ENCODE data around the gene SYT2.
A peak's percentile ranks its signal among the peaks of the same experiment; 100 is the strongest.
"Not testable (repeated sequence)": the region's sequence is repeated elsewhere in the genome, so short reads cannot be mapped to it uniquely, and the experiment has no call there.

The SYT2 gene

DNA sequence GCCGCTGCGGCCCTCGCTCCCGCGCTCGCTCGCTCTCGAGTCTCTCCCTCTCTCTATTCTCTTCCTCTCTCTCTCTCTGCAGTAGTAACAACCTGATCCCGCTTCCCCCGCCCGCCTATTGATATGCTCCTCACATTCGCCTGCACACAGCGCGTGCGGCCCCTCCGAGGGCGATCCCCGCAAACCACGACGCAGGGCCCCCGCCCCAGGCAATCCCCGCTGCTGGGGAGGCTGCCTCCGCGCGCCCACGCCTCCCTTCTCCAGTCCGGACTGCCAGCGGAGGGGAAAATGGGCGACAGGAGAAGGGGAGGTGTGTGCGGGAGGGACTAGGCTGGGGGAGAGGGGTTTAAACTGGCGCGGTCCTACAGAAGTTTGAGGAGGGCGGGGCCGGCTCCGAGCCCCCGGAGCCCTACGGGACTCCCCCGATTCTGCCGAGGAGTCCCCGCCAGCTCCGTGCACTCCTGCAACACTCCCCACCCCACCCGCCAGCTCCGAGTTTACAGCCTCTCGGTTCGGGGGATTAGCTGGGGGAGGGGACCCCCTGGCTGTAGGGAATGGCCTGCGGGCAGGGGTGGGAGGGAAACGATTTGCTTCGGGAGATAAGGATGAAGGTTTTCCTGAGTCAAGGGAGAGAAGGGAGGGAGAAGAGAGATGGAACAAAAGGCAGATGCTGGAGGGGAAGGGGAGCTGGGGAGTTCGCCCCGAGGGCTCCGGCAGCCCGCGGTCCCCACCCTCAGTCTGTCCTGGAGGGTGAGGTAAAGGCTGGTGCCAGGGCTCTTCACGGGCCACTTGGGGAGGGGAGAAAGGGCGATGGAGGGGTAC lies 66.6 kb downstream of the SYT2 start:
- in situ Hi-C loops (cut with HindIII; ENCODE audit: low sequenced_read_pairs): no loop called here
- TF ChIP-seq, protein P1, sequence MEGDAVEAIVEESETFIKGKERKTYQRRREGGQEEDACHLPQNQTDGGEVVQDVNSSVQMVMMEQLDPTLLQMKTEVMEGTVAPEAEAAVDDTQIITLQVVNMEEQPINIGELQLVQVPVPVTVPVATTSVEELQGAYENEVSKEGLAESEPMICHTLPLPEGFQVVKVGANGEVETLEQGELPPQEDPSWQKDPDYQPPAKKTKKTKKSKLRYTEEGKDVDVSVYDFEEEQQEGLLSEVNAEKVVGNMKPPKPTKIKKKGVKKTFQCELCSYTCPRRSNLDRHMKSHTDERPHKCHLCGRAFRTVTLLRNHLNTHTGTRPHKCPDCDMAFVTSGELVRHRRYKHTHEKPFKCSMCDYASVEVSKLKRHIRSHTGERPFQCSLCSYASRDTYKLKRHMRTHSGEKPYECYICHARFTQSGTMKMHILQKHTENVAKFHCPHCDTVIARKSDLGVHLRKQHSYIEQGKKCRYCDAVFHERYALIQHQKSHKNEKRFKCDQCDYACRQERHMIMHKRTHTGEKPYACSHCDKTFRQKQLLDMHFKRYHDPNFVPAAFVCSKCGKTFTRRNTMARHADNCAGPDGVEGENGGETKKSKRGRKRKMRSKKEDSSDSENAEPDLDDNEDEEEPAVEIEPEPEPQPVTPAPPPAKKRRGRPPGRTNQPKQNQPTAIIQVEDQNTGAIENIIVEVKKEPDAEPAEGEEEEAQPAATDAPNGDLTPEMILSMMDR (IDR thresholded peaks at IDR 0.05; ENCODE audit: low read depth, low read length, missing control alignments): no peak
- H3K4me3 ChIP-seq (ENCODE audit: low read depth, low read length): peak overlapping the region; percentile 10
- no peak for DNase-seq (ENCODE audit: low read depth)

DNA sequence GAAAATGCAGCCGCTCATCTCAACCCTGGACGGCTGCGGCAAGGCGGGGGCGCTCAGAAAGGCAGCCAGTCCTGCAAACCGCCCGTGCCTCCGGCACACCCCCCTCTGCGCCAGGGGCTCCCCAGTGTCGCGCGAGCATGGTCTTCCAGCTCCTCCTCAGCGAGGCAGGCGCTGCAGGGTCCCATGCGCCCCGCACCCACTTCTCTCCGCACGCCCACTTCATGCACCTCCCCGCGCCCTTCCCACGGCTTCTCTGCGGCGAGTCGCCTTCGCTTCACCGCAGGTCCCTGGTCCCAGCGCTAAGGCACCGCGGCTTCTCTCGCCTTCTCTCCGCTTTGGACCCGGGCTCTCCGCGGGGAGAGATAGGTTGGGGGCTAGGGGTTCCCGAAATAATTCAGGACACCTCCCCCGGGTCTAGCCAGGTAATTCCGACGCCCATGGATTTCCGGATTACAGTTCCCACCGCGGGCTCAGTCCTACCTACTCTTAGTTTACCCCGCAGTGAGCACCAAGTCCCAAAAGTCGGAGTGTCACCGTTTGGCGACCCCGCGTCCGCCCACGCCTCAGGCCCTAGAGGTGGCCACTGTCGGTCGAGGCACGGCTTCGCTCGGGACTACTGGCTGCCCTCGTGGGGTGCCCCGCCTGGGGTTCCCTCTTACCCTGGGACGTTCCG lies 67.5 kb downstream of the SYT2 start:
- H3K4me3 ChIP-seq (ENCODE audit: low read depth, low read length): no peak overlapping the region
- in situ Hi-C loops (cut with HindIII; ENCODE audit: low sequenced_read_pairs): no loop called here
- no peak for DNase-seq (ENCODE audit: low read depth)
- TF ChIP-seq, protein P1 (IDR thresholded peaks at IDR 0.05; ENCODE audit: low read depth, low read length, missing control alignments): no peak

DNA sequence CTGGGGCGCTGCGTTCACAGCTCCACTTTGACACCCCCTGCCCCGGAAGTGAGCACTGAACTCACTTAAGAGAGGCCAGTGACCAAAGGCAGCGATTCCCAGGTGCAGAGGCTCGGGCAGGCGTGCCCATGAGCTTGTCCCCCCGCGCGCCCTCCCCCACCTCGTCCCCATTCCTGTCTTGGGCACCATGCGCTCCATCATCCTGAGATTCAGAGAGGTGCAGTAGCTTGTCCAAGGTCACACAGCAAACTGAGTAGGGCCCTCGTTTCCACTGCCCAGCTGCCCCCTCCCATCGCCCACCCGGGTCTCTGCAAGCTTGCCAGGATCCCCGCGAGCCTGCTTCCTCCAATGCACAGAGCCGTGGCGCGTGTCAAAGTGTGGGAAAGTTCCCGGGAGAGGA lies 68.0 kb downstream of the SYT2 start:
- in situ Hi-C loops (cut with HindIII; ENCODE audit: low sequenced_read_pairs): no loop called here
- no peak for DNase-seq (ENCODE audit: low read depth)
- TF ChIP-seq, protein P1 (IDR thresholded peaks at IDR 0.05; ENCODE audit: low read depth, low read length, missing control alignments): no peak
- H3K4me3 ChIP-seq (ENCODE audit: low read depth, low read length): no peak overlapping the region

- in situ Hi-C loops (cut with HindIII; ENCODE audit: low sequenced_read_pairs): no loop called here
- TF ChIP-seq, protein P1 (IDR thresholded peaks at IDR 0.05; ENCODE audit: low read depth, low read length, missing control alignments): no peak
- H3K4me3 ChIP-seq (ENCODE audit: low read depth, low read length): no peak overlapping the region
These were observed 70.8 kb downstream of the SYT2 start for GRCh38 chr1:202639500-202639899.

DNA sequence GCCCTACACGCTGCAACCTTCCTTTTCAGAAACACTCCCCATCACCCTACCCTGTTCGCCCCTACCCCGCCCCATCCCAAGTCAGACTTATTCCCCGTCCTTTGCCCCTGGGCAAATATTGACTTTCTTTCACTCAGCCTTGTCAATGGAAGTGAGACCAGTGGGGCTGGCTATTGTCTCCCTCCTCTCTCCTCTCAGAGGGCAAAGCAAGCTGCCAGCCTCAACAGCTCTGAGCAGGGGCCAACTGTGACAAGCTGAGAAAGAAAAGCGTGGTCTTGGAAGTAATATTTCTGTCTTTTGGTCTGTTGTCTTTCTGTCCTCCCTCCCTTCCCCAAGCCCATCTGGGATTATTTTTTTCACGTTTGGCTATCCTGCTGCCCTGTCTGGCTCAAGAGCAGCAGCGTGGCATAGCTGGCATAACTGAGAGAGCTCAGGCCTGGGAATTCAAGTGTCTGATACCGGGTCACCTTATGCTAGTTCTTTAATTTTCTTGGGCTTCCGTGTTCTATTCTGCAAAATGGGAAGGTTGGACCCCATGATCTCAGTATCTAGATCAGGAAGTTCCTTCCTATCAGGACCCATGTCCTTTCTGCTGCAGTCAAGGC lies 71.5 kb downstream of the SYT2 start:
- DNase-seq (ENCODE audit: low read depth); in situ Hi-C loops (cut with HindIII; ENCODE audit: low sequenced_read_pairs); H3K4me3 ChIP-seq (ENCODE audit: low read depth, low read length): not testable (repeated sequence)

More at GRCh38 chr1:202639500-202639899, 70.8 kb downstream of the SYT2 start:
- no peak for DNase-seq (ENCODE audit: low read depth)

DNA sequence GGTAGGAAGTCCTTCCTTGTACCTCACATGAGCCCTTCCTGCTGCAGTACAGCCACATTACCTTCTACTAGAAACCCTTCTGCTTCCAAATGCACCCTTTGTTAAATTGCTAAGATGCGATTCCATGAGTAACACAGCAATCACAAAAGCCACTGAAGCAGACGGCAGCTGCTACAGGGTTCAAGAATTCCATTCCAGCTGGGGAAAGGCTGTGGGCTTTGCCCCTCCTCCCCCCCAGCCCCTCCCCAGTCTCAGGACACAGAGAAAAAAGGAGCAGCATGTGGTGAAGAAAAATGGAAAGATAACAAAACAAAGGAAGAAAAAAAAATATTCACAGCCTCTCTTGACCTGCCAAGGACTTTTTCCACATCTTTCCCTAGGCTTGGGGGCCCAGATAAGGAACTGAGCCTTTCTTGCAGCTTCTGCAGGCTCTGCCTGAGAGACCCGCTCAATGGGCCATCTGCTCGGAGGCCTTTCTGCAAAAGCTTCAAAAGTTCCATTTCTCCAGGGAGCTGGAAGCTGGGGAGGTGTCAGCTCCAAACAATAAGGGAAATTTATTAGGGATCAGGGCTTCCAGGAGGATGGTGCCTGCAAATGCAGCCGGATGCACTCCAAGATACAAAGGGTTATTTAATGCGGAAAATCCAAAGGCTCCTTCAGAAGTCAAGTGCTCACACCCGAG lies 72.1 kb downstream of the SYT2 start:
- no peak for DNase-seq (ENCODE audit: low read depth)
- TF ChIP-seq, protein P1 (IDR thresholded peaks at IDR 0.05; ENCODE audit: low read depth, low read length, missing control alignments): no peak
- in situ Hi-C loops (cut with HindIII; ENCODE audit: low sequenced_read_pairs): no loop called here
- H3K4me3 ChIP-seq (ENCODE audit: low read depth, low read length): no peak overlapping the region

DNA sequence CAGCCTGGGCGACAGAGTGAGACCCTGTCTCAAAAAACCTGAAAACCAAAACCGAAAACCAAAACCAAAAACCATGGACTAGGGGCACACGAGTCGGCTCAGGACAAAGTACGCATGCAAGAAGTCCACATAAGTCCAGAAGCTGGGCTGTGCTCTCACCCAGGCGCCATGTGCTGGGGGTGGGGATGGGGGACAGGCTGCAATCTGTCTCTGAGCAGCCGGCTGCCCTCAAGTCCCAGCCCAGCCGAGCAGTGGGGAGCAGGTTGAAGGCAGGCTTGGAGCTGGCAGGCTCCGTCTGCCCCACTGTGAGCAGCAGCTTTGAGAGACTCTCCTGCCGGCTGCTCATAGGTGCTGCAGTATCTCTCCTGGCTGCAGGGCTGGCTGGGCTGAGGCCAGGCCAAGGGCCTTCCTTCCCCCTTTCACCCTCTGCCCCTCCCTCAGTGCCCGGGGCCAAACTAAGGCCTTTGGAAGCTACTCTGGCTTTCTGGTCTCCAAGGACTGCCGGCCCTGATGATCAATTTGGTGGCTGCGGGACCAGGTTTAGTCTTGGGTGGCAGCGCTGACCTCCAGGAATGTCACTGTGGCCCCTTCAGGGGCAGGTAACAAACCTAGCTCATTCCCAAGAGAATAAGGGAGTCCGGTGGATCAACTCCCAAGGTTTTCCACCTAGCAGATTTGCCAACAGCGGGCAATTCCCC lies 72.8 kb downstream of the SYT2 start:
- H3K4me3 ChIP-seq (ENCODE audit: low read depth, low read length); DNase-seq (ENCODE audit: low read depth); in situ Hi-C loops (cut with HindIII; ENCODE audit: low sequenced_read_pairs): not testable (repeated sequence)

DNA sequence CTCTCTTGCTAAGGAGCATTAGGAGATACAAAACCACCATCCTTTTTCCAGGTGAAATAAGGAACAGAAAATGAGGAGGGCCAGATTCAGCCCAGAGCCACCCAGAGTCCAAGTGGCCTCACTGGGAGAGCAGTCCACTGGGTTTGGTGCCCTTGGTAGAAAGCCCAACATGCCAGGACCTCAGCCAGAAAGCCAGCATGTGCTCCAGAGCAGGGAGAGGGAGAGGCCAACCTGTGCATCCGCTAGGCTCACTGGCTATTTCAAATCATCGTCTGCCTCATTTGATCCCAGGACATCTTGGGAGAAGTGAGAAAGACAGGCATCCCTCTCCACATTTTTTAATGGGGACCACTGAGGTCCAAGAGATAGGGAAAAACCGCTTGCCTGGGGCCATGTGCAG lies 74.1 kb downstream of the SYT2 start:
- DNase-seq (ENCODE audit: low read depth); H3K4me3 ChIP-seq (ENCODE audit: low read depth, low read length); in situ Hi-C loops (cut with HindIII; ENCODE audit: low sequenced_read_pairs): not testable (repeated sequence)
